ENCODE data around the gene SLC26A4. TPM values are rescaled to one million over a fixed set of nuclear protein-coding genes. Genes with fewer than 3 reads are reported as not detected.

Gene SLC26A4
- total RNA-seq, 1 donor from 2014 or later, result not detected

GRCh38 chr7:107744345-107744750 lies 83.7 kb downstream of the SLC26A4 start:
- Mint-ChIP-seq H3K4me1 (peaks cover 24% of the 10 kb centered on the region), H3K9me3 (no peaks in the 10 kb centered on the region), H3K27me3 (ENCODE audit: low read depth) (peaks cover 18% of the 10 kb centered on the region), H3K27ac (peak overlapping the region; percentile 99), H3K36me3 (no peaks in the 10 kb centered on the region), H3K4me3 (peak overlapping the region; percentile 97)
- no peak for TF ChIP-seq CTCF (IDR thresholded peaks at IDR 0.05; ENCODE audit: unreplicated experiment)
- no peak for DNase-seq (ENCODE audit: low spot score in 2 of 2, unreplicated experiment in 2 of 2)

- peaks cover 24% of the 10 kb centered on the region for H3K4me1 Mint-ChIP-seq
- peaks cover 6% of the 10 kb centered on the region for H3K36me3 Mint-ChIP-seq
- DNase-seq (ENCODE audit: low spot score in 2 of 2, unreplicated experiment in 2 of 2), result no peak
- no peak for TF ChIP-seq CTCF (IDR thresholded peaks at IDR 0.05; ENCODE audit: unreplicated experiment)
- no peaks in the 10 kb centered on the region for H3K9me3 Mint-ChIP-seq
- H3K27me3 Mint-ChIP-seq (ENCODE audit: low read depth), result peaks cover 2% of the 10 kb centered on the region
- H3K4me3 Mint-ChIP-seq, result peak overlapping the region; percentile 97
- H3K27ac Mint-ChIP-seq, result peak overlapping the region; percentile 11
Observed at GRCh38 chr7:107746006-107746405, 85.4 kb downstream of the SLC26A4 start.

GRCh38 chr7:107751113-107751512 lies 90.5 kb downstream of the SLC26A4 start:
- Mint-ChIP-seq H3K27me3 (ENCODE audit: low read depth) (no peaks in the 10 kb centered on the region), H3K4me3 (no peak overlapping the region), H3K36me3 (peaks cover 23% of the 10 kb centered on the region), H3K9me3 (no peaks in the 10 kb centered on the region), H3K27ac (no peak overlapping the region), H3K4me1 (no peaks in the 10 kb centered on the region)
- DNase-seq (ENCODE audit: low spot score in 2 of 2, unreplicated experiment in 2 of 2), result no peak
- no peak for TF ChIP-seq CTCF (IDR thresholded peaks at IDR 0.05; ENCODE audit: unreplicated experiment)

- no peak for TF ChIP-seq CTCF (IDR thresholded peaks at IDR 0.05; ENCODE audit: unreplicated experiment)
- no peaks in the 10 kb centered on the region for H3K9me3 Mint-ChIP-seq
- no peak overlapping the region for H3K4me3 Mint-ChIP-seq
- peaks cover 40% of the 10 kb centered on the region for H3K36me3 Mint-ChIP-seq
- no peak for DNase-seq (ENCODE audit: low spot score in 2 of 2, unreplicated experiment in 2 of 2)
- no peaks in the 10 kb centered on the region for H3K4me1 Mint-ChIP-seq
- no peak overlapping the region for H3K27ac Mint-ChIP-seq
- H3K27me3 Mint-ChIP-seq (ENCODE audit: low read depth), result no peaks in the 10 kb centered on the region
Observed at GRCh38 chr7:107754642-107755041, 94.0 kb downstream of the SLC26A4 start.

- no peak overlapping the region for H3K4me3 Mint-ChIP-seq
- no peaks in the 10 kb centered on the region for H3K27me3 Mint-ChIP-seq (ENCODE audit: low read depth)
Observed at GRCh38 chr7:107758667-107759066, 98.0 kb downstream of the SLC26A4 start.

More at GRCh38 chr7:107758667-107759066, 98.0 kb downstream of the SLC26A4 start:
- TF ChIP-seq CTCF (IDR thresholded peaks at IDR 0.05; ENCODE audit: unreplicated experiment), result no peak
- peaks cover 26% of the 10 kb centered on the region for H3K36me3 Mint-ChIP-seq
- no peaks in the 10 kb centered on the region for H3K9me3 Mint-ChIP-seq
- no peak for DNase-seq (ENCODE audit: low spot score in 2 of 2, unreplicated experiment in 2 of 2)
- H3K4me1 Mint-ChIP-seq, result no peaks in the 10 kb centered on the region
- no peak overlapping the region for H3K27ac Mint-ChIP-seq
